Liver (tissue), 9 donors: ENCODE measurements around the gene FLAD1. TPM values are rescaled to one million over a fixed set of nuclear protein-coding genes. Genes with fewer than 3 reads are reported as not detected.
A peak's percentile ranks its signal among the peaks of the same experiment; 100 is the strongest.

ENCODE experiments used
- DNase-seq: peaks from one replicate; pipeline ENCODE4 v3.0.0-alpha.2; 2017; ENCODE audit warnings: low spot score
- H3K27ac ChIP-seq, 2 donors: one replicate each; pipeline ENCODE4 v1.7.0; 2013; ENCODE audit warnings: inconsistent platforms in 2 of 2, low read length in 2 of 2, control low read depth in 1 of 2, low read depth in 1 of 2, mild to moderate bottlenecking in 1 of 2
- H3K27me3 ChIP-seq, 4 donors: one replicate each; pipeline versions ENCODE4 v1.6.1 to v1.7.0; 2013; ENCODE audit warnings: low read length in 3 of 4, inconsistent platforms in 1 of 4, mild to moderate bottlenecking in 1 of 4, moderate library complexity in 1 of 4; ENCODE audit not compliant: control insufficient read depth in 4 of 4, insufficient read depth in 4 of 4
- H3K36me3 ChIP-seq, 4 donors: one replicate each; pipeline versions ENCODE4 v1.6.1 to v1.7.0; 2013; ENCODE audit warnings: low read length in 3 of 4, mild to moderate bottlenecking in 3 of 4, low read depth in 1 of 4, moderate library complexity in 1 of 4; ENCODE audit not compliant: control insufficient read depth in 4 of 4, insufficient read depth in 3 of 4
- H3K4me1 ChIP-seq, 4 donors: one replicate each; pipeline versions ENCODE4 v1.6.1 to v1.7.0; 2013; ENCODE audit warnings: low read length in 3 of 4, mild to moderate bottlenecking in 3 of 4, moderate library complexity in 1 of 4; ENCODE audit not compliant: control insufficient read depth in 4 of 4, insufficient read depth in 4 of 4
- H3K4me3 ChIP-seq, 3 donors: one replicate each; pipeline versions ENCODE4 v1.6.1 to v1.7.0; 2013; ENCODE audit warnings: low read length in 3 of 3, control low read depth in 1 of 3, low read depth in 1 of 3, mild to moderate bottlenecking in 1 of 3
- H3K9ac ChIP-seq, 2 donors: one replicate each; pipeline ENCODE4 v1.7.0; 2013; ENCODE audit warnings: low read length in 2 of 2, mild to moderate bottlenecking in 2 of 2, moderate library complexity in 2 of 2, control low read depth in 1 of 2, low read depth in 1 of 2
- H3K9me3 ChIP-seq, 4 donors: one replicate each; pipeline versions ENCODE4 v1.6.1 to v1.7.0; 2013; ENCODE audit warnings: low read length in 3 of 4; ENCODE audit not compliant: control insufficient read depth in 4 of 4
- ATF3 ChIP-seq: IDR thresholded peaks from 2 replicates; pipeline ENCODE4 v1.6.1; 2016; ENCODE audit warnings: antibody characterized with exemption
- CTCF ChIP-seq: fragments of 150-350 bp; IDR thresholded peaks from 2 replicates; pipeline ENCODE4 v1.5.1; 2017; ENCODE audit warnings: improper control_type of control experiment, low read depth, low read length; ENCODE audit not compliant: missing input control
- EGR1 ChIP-seq, 2 donors: IDR thresholded peaks; 2 replicates each; pipeline ENCODE4 v1.6.1; 2016 to 2018; ENCODE audit warnings: antibody characterized with exemption in 2 of 2, low read depth in 2 of 2
- FOXA1 ChIP-seq: IDR thresholded peaks from 2 replicates; pipeline ENCODE4 v1.6.1; 2016; ENCODE audit warnings: antibody characterized with exemption
- FOXA2 ChIP-seq: IDR thresholded peaks from 2 replicates; pipeline ENCODE4 v1.6.1; 2016; ENCODE audit warnings: antibody characterized with exemption
- GABPA ChIP-seq, 2 donors: IDR thresholded peaks in 1 of 2; conservative IDR thresholded peaks in 1 of 2; 2 replicates each; pipeline ENCODE4 v1.6.1; 2016; ENCODE audit warnings: antibody characterized with exemption in 2 of 2, mild to moderate bottlenecking in 1 of 2, moderate library complexity in 1 of 2
- HNF4A ChIP-seq, 2 donors: conservative IDR thresholded peaks; 2 replicates each; pipeline ENCODE4 v1.6.1; 2016; ENCODE audit warnings: antibody characterized with exemption in 2 of 2, mild to moderate bottlenecking in 2 of 2
- HNF4G ChIP-seq: IDR thresholded peaks from 2 replicates; pipeline ENCODE4 v1.6.1; 2016; ENCODE audit warnings: antibody characterized with exemption
- JUND ChIP-seq, 2 donors: IDR thresholded peaks; 2 replicates each; pipeline ENCODE4 v1.6.1; 2016; ENCODE audit warnings: antibody characterized with exemption in 2 of 2
- MAX ChIP-seq: IDR thresholded peaks from 2 replicates; pipeline ENCODE4 v1.6.1; 2016; ENCODE audit warnings: antibody characterized with exemption
- NR2F2 ChIP-seq: IDR thresholded peaks from 2 replicates; pipeline ENCODE4 v1.6.1; 2016; ENCODE audit warnings: antibody characterized with exemption
- RAD21 ChIP-seq, 2 donors: IDR thresholded peaks; 2 replicates each; pipeline ENCODE4 v1.6.1; 2016; ENCODE audit warnings: antibody characterized with exemption in 2 of 2, mild to moderate bottlenecking in 2 of 2
- REST ChIP-seq: IDR thresholded peaks from 2 replicates; pipeline ENCODE4 v1.6.1; 2016; ENCODE audit warnings: antibody characterized with exemption, mild to moderate bottlenecking
- RXRA ChIP-seq, 2 donors: IDR thresholded peaks; 2 replicates each; pipeline ENCODE4 v1.6.1; 2017 to 2018; ENCODE audit warnings: antibody characterized with exemption in 2 of 2, mild to moderate bottlenecking in 1 of 2
- SP1 ChIP-seq: IDR thresholded peaks from 2 replicates; pipeline ENCODE4 v1.6.1; 2018; ENCODE audit warnings: antibody characterized with exemption, mild to moderate bottlenecking
- TAF1 ChIP-seq: conservative IDR thresholded peaks from 2 replicates; pipeline ENCODE4 v1.6.1; 2016; ENCODE audit warnings: antibody characterized with exemption, mild to moderate bottlenecking
- YY1 ChIP-seq: IDR thresholded peaks from 2 replicates; pipeline ENCODE4 v1.6.1; 2016; ENCODE audit warnings: antibody characterized with exemption, mild to moderate bottlenecking
- ZBTB33 ChIP-seq: IDR thresholded peaks from 2 replicates; pipeline ENCODE4 v1.6.1; 2016; ENCODE audit warnings: antibody characterized with exemption
- WGBS: extraction: QIAGEN DNeasy Blood & Tissue Kit; methylation state at CpG from one replicate; pipeline ENCODE4 v1.1.7; 2013; 5-methylcytosine and 5-hydroxymethylcytosine counted together
- polyA plus RNA-seq, 2 donors: library from polyadenylated mRNA; stranded (reverse) in 1 of 2; unstranded in 1 of 2; fragments of 200-250 nt in 1 of 2; fragments of >200 nt in 1 of 2; fragmentation: Nextera tagmentation in 1 of 2; extraction: Ambion mirVana in 1 of 2; gene quantifications; one replicate each; pipeline versions ENCODE4 v1.2.1 to v1.2.3, GENCODE V29; 2013 to 2015
- total RNA-seq, 2 donors: library from RNA; depleted of rRNA; stranded (reverse); fragments of >200 nt; gene quantifications; one replicate each; pipeline ENCODE4 v1.2.3, GENCODE V29; 2014
- donor health status: healthy.
- donor health status: healthy.
- donor health status: healthy.
- donor health status: healthy.
- donor health status: healthy.

The FLAD1 gene
- total and polyA plus RNA-seq, 4 donors, result 10.4 to 31.6 (median 22.5) TPM

GRCh38 chr1:154937988-154938386 is 45.2 kb upstream of the FLAD1 start:
- peak overlapping the region in 1 of 3 donors; percentile 63 for H3K4me3 ChIP-seq
- peaks cover 0 to 38% (median 18%) of the 10 kb centered on the region in 4 donors for H3K4me1 ChIP-seq
- 91% methylated on average over 8 of the region's 8 CpGs for WGBS
- DNase-seq, result no peak
- H3K9ac ChIP-seq, result peak overlapping the region; percentile 98
- H3K36me3 ChIP-seq, result no peaks in the 10 kb centered on the region
- no peak for TF ChIP-seq SP1
- TF ChIP-seq ZBTB33, result no peak
- no peak for TF ChIP-seq REST
- no peak for TF ChIP-seq TAF1
- TF ChIP-seq RAD21 (IDR thresholded peaks at IDR 0.05), result no peak
- no peak for TF ChIP-seq GABPA (IDR thresholded peaks at IDR 0.05 in 1 of 2, conservative IDR thresholded peaks at IDR 0.05 in 1 of 2)
- TF ChIP-seq HNF4A (conservative IDR thresholded peaks at IDR 0.05), result no peak
- TF ChIP-seq HNF4G, result no peak
- TF ChIP-seq RXRA (IDR thresholded peaks at IDR 0.05), result no peak
- TF ChIP-seq FOXA1, result no peak
- no peak for TF ChIP-seq JUND (IDR thresholded peaks at IDR 0.05)
- TF ChIP-seq NR2F2, result no peak
- no peak for TF ChIP-seq EGR1 (IDR thresholded peaks at IDR 0.05; ENCODE audit: low read depth in 2 of 2)
- no peak for TF ChIP-seq MAX
- no peak for TF ChIP-seq FOXA2
- no peaks in the 10 kb centered on the region for H3K27me3 ChIP-seq
- peak overlapping the region; percentile 94 to 100 for H3K27ac ChIP-seq
- no peaks in the 10 kb centered on the region for H3K9me3 ChIP-seq

- no peak overlapping the region for H3K4me3 ChIP-seq
- no peak overlapping the region for H3K9ac ChIP-seq
- WGBS, result 96% methylated on average over 7 of the region's 7 CpGs
- H3K27ac ChIP-seq, result peak overlapping the region in 1 of 2 donors; percentile 100
- H3K9me3 ChIP-seq, result no peaks in the 10 kb centered on the region
- H3K36me3 ChIP-seq, result no peaks in the 10 kb centered on the region
- H3K4me1 ChIP-seq, result peaks cover 0 to 42% (median 23%) of the 10 kb centered on the region in 4 donors
- no peak for DNase-seq
- no peaks in the 10 kb centered on the region for H3K27me3 ChIP-seq
- TF ChIP-seq JUND (IDR thresholded peaks at IDR 0.05) (no peak), ATF3 (no peak), GABPA (IDR thresholded peaks at IDR 0.05 in 1 of 2, conservative IDR thresholded peaks at IDR 0.05 in 1 of 2) (no peak), EGR1 (IDR thresholded peaks at IDR 0.05; ENCODE audit: low read depth in 2 of 2) (no peak), SP1 (no peak), YY1 (no peak), FOXA2 (no peak), NR2F2 (no peak), RXRA (IDR thresholded peaks at IDR 0.05) (no peak), ZBTB33 (no peak), FOXA1 (no peak), TAF1 (no peak), HNF4G (no peak), MAX (no peak), CTCF (no peak), HNF4A (conservative IDR thresholded peaks at IDR 0.05) (no peak)
These were observed 44.3 kb upstream of the FLAD1 start for GRCh38 chr1:154938604-154939399.
